Adrenal gland (tissue), 5 donors: Measurements from ENCODE around the gene PHKA2.

ENCODE experiments used
- POLR2A ChIP-seq, 2 donors: fragments of 450-650 bp; IDR thresholded peaks; one replicate each; pipeline ENCODE4 v1.6.1; 2017; ENCODE audit warnings: antibody characterized with exemption in 2 of 2, mild to moderate bottlenecking in 2 of 2, moderate library complexity in 1 of 2
- TF ChIP-seq, protein P1 (sequence below), 6 experiments: fragments of 450-650 bp in 4 of 6; fragments of 200-600 bp in 2 of 6; sonication (generic) in 1 of 6; IDR thresholded peaks; 1 replicate in 5 of 6; 2 replicates in 1 of 6; pipeline versions ENCODE4 v1.5.1 to v1.8.0; 2016 to 2021; ENCODE audit warnings: antibody characterized with exemption in 6 of 6, mild to moderate bottlenecking in 2 of 6, moderate library complexity in 1 of 6
- donor health status: DM: no; HTN: no; CAD: no.

DNA sequence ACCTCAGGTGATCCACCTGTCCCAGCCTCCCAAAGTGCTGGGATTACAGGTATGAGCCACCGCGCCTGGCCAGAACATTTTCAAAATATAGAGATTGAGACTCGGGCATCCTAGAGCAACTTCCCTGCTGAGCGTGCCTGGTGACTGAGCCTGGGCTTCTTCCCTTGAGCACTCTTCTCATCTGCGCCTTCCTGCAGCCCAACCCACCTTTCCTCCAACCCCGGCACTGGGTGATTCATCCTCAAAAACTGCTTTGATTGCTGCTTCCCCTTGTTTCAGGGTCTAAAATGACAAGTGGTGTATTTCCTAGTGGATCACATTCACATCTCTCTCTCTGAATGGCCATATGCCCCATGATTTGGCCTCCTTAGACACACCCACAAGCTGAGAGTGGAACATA, 37.8 kb downstream of the PHKA2 start:
- TF ChIP-seq, protein P1, sequence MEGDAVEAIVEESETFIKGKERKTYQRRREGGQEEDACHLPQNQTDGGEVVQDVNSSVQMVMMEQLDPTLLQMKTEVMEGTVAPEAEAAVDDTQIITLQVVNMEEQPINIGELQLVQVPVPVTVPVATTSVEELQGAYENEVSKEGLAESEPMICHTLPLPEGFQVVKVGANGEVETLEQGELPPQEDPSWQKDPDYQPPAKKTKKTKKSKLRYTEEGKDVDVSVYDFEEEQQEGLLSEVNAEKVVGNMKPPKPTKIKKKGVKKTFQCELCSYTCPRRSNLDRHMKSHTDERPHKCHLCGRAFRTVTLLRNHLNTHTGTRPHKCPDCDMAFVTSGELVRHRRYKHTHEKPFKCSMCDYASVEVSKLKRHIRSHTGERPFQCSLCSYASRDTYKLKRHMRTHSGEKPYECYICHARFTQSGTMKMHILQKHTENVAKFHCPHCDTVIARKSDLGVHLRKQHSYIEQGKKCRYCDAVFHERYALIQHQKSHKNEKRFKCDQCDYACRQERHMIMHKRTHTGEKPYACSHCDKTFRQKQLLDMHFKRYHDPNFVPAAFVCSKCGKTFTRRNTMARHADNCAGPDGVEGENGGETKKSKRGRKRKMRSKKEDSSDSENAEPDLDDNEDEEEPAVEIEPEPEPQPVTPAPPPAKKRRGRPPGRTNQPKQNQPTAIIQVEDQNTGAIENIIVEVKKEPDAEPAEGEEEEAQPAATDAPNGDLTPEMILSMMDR (IDR thresholded peaks at IDR 0.05), result no peak
- TF ChIP-seq POLR2A (IDR thresholded peaks at IDR 0.05), result no peak
